Natural killer cell (primary cell): ENCODE data around the gene AMDHD2. TPM values are rescaled to one million over a fixed set of nuclear protein-coding genes. Genes with fewer than 3 reads are reported as not detected.

Source experiments
- ATAC-seq, 3 donors: fragments of 150-1000 bp in 2 of 3; fragments of 200-7000 bp in 1 of 3; cut with Tn5 transposase; 1 replicate in 1 of 3; 2 replicates in 2 of 3; pipeline ENCODE4 v1.10.0; 2021; ENCODE audit warnings: mild to moderate bottlenecking in 2 of 3, moderate library complexity in 2 of 3
- DNase-seq, 2 donors: peaks; one replicate each; pipeline versions ENCODE4 v3.0.0 to v3.0.0-alpha.2; 2013 to 2021; ENCODE audit warnings: mixed read lengths in 1 of 2
- H3K27ac ChIP-seq: one replicate; pipeline ENCODE4 v1.5.1; 2013; ENCODE audit warnings: mild to moderate bottlenecking, low read length
- H3K27me3 ChIP-seq: one replicate; pipeline ENCODE4 v1.6.1; 2013; ENCODE audit warnings: low read length; ENCODE audit not compliant: control insufficient read depth, insufficient read depth
- H3K36me3 ChIP-seq: one replicate; pipeline ENCODE4 v1.6.1; 2013; ENCODE audit warnings: low read length; ENCODE audit not compliant: control insufficient read depth, insufficient read depth
- H3K4me1 ChIP-seq: one replicate; pipeline ENCODE4 v1.6.1; 2013; ENCODE audit warnings: low read length; ENCODE audit not compliant: control insufficient read depth, insufficient read depth
- H3K4me3 ChIP-seq: one replicate; pipeline ENCODE4 v1.5.1; 2013; ENCODE audit warnings: low read length
- H3K9me3 ChIP-seq: one replicate; pipeline ENCODE4 v1.6.1; 2013; ENCODE audit warnings: low read length; ENCODE audit not compliant: control insufficient read depth, insufficient read depth
- H3K27ac Mint-ChIP-seq, 2 donors: one replicate each; pipeline ENCODE4 v1.8.0; 2022; ENCODE audit warnings: mild to moderate bottlenecking in 2 of 2, mixed read lengths in 2 of 2, moderate library complexity in 1 of 2
- H3K27me3 Mint-ChIP-seq, 2 donors: one replicate each; pipeline ENCODE4 v1.8.0; 2022; ENCODE audit warnings: low read depth in 2 of 2, mixed read lengths in 2 of 2
- H3K36me3 Mint-ChIP-seq: one replicate; pipeline ENCODE4 v1.8.0; 2022; ENCODE audit warnings: mixed read lengths
- H3K4me1 Mint-ChIP-seq, 2 donors: one replicate each; pipeline ENCODE4 v1.8.0; 2022; ENCODE audit warnings: mixed read lengths in 2 of 2
- H3K4me3 Mint-ChIP-seq: one replicate; pipeline ENCODE4 v1.8.0; 2022; ENCODE audit warnings: mild to moderate bottlenecking, moderate library complexity, mixed read lengths
- H3K9me3 Mint-ChIP-seq, 2 donors: one replicate each; pipeline ENCODE4 v1.8.0; 2022; ENCODE audit warnings: mixed read lengths in 2 of 2
- WGBS: methylation state at CpG from one replicate; pipeline ENCODE4 v1.1.7; 2013; ENCODE audit warnings: missing lambda C conversion rate; ENCODE audit not compliant: insufficient coverage; 5-methylcytosine and 5-hydroxymethylcytosine counted together
- intact Hi-C: fragments of 100-400 bp; cut with micrococcal nuclease; formaldehyde crosslinking; loops from one replicate; pipeline ENCODE4 v1.14.2; 2022
- total RNA-seq, 4 donors: library from RNA; stranded (reverse); fragments of 120-200 nt in 1 of 4; gene quantifications; one replicate each; pipeline versions ENCODE4 v1.2.3 to v1.2.4, GENCODE V29; 2013 to 2022
- TF ChIP-seq, protein P1 (sequence below): fragments of 200-600 bp; IDR thresholded peaks from one replicate; pipeline ENCODE4 v1.8.0; 2022; ENCODE audit warnings: antibody characterized with exemption

AMDHD2 gene
- total RNA-seq, 3 donors from 2014 or later (not counting 1 experiment from before 2014, with no cell fraction given) = 129 to 162 (median 144) TPM

DNA sequence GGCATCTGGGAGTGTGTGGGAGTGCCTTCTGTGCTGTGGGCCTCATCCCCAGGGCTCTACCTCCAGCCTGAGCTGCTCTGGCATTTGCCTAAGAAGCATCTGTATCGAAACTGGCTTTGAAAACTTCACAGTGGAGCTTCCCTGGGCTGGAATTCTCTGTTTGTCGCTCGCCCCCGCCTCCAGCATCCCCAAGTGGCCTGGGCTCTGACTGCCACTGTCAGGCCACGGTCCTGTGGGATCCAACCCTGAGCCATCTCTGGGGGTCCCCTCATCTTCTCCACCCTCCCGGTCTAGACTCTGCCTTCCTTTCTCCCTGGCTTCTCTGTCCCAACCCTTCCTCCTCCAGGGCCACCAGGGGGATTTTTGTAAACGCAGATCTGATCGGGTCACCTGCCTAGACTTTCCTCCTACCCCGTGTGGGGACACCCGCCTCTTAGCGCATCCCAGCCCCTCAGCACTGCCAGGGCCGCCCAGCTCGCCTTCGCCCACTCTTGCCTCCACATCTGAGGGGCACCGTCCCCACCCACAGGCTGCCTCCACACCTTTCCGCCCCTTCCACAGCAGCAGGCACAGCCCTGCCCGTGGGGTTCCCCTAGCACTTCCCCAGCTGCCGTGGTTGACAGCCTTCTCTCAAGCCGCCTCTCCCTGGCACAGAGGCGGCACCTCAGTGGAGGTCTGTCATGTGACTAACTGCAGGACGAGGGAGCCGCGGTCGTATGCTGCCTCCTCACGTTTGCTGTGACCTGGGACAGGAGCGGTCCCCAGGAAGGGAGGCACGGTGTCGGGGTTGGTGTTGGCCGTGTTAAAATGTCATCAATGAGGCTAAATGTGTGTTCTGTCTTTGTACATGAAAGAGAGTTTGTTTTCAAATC, 33.3 kb upstream of the AMDHD2 start:
- TF ChIP-seq, protein P1, sequence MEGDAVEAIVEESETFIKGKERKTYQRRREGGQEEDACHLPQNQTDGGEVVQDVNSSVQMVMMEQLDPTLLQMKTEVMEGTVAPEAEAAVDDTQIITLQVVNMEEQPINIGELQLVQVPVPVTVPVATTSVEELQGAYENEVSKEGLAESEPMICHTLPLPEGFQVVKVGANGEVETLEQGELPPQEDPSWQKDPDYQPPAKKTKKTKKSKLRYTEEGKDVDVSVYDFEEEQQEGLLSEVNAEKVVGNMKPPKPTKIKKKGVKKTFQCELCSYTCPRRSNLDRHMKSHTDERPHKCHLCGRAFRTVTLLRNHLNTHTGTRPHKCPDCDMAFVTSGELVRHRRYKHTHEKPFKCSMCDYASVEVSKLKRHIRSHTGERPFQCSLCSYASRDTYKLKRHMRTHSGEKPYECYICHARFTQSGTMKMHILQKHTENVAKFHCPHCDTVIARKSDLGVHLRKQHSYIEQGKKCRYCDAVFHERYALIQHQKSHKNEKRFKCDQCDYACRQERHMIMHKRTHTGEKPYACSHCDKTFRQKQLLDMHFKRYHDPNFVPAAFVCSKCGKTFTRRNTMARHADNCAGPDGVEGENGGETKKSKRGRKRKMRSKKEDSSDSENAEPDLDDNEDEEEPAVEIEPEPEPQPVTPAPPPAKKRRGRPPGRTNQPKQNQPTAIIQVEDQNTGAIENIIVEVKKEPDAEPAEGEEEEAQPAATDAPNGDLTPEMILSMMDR = peak; percentile 55
- H3K27me3 ChIP-seq = no peaks in the 10 kb centered on the region
- H3K9me3 ChIP-seq = no peaks in the 10 kb centered on the region
- no peaks in the 10 kb centered on the region for H3K36me3 ChIP-seq
- WGBS = 24% methylated on average over 29 of the region's 29 CpGs
- peak overlapping the region; percentile 71 for H3K4me3 Mint-ChIP-seq
- ATAC-seq (peak; percentile 92 to 96 (median 92)), DNase-seq (peak; percentile 72 to 92)
- H3K9me3 Mint-ChIP-seq = no peaks in the 10 kb centered on the region
- H3K27ac Mint-ChIP-seq = peak overlapping the region; percentile 80 to 100
- H3K27ac ChIP-seq = peak overlapping the region; percentile 55
- H3K4me3 ChIP-seq = no peak overlapping the region
- peaks cover 37% of the 10 kb centered on the region for H3K4me1 ChIP-seq
- peaks cover 15 to 36% of the 10 kb centered on the region in 2 donors for H3K4me1 Mint-ChIP-seq
- H3K36me3 Mint-ChIP-seq = no peaks in the 10 kb centered on the region
- H3K27me3 Mint-ChIP-seq = peaks cover 0 to 3% of the 10 kb centered on the region in 2 donors
- intact Hi-C loops = loop anchor here (10.0 kb wide), 1 partner anchor 482 kb away; the partner anchor contains the start of gene ZNF598

DNA sequence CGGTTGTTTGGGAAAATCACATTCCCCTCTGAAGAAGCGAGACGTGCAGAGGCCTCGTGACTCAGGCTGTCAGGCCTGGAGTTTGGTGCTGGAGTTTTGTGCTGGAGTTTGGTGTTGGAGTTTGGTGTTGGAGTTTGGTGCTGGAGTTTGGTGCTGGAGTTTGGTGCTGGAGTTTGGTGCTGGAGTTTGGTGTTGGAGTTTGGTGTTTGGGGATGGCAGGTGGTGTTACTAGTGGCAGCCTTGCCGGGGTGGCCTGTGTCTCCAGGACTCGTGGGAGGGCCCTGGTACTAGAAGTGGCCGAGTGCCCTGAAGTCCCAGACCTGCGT, 32.7 kb upstream of the AMDHD2 start:
- H3K9me3 Mint-ChIP-seq = no peaks in the 10 kb centered on the region
- TF ChIP-seq, protein P1 = no peak
- ATAC-seq (no peak), DNase-seq (no peak)
- Histone ChIP-seq H3K36me3 (no peaks in the 10 kb centered on the region), H3K27ac (no peak overlapping the region), H3K27me3 (no peaks in the 10 kb centered on the region), H3K9me3 (no peaks in the 10 kb centered on the region), H3K4me1 (peaks cover 37% of the 10 kb centered on the region), H3K4me3 (no peak overlapping the region)
- peaks cover 15 to 36% of the 10 kb centered on the region in 2 donors for H3K4me1 Mint-ChIP-seq
- WGBS = 54% methylated on average over 8 of the region's 8 CpGs
- peak overlapping the region; percentile 80 to 100 for H3K27ac Mint-ChIP-seq
- no peaks in the 10 kb centered on the region for H3K36me3 Mint-ChIP-seq
- peak overlapping the region; percentile 71 for H3K4me3 Mint-ChIP-seq
- H3K27me3 Mint-ChIP-seq = peaks cover 0 to 3% of the 10 kb centered on the region in 2 donors
- intact Hi-C loops = loop anchor here (10.0 kb wide), 1 partner anchor 483 kb away; the partner anchor contains the start of gene ZNF598

DNA sequence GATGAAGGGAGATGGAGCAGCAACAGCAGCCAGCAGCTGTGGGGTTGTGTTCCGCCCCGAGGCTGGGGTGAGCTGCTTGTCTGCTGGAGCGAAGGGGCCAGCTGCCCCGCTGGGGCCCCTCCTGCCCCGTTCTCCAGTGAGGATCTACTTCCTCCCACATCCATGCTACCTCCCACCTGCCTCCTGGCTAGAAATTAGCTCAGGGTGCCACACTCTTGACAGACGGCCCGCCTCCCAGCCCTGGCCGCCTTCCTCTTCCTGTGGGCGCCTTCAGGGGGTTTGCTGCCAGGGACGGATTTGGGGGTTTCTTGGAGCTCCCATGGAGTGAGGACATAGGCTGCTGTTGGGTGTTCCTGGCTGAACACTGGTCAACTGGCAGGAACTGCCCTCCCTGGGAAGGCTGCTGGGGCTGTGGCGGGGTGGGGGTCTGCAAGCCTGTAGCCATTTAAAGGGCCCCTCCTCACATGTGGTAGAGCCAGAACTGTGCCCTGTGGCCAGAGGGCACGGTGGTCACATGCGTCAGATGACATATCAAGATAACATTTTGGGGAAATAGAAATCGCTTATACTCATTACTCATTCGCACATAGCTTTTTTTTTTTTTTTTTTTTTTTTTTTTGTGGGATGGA, 32.2 kb upstream of the AMDHD2 start:
- 43% methylated on average over 13 of the region's 15 CpGs for WGBS
- Histone ChIP-seq H3K27me3 (no peaks in the 10 kb centered on the region), H3K9me3 (no peaks in the 10 kb centered on the region), H3K36me3 (no peaks in the 10 kb centered on the region), H3K27ac (no peak overlapping the region), H3K4me1 (peaks cover 37% of the 10 kb centered on the region), H3K4me3 (no peak overlapping the region)
- H3K9me3 Mint-ChIP-seq = no peaks in the 10 kb centered on the region
- peak overlapping the region; percentile 80 to 100 for H3K27ac Mint-ChIP-seq
- intact Hi-C loops = loop anchor here (10.0 kb wide), 1 partner anchor 483 kb away; the partner anchor contains the start of gene ZNF598
- TF ChIP-seq, protein P1 = no peak
- H3K4me1 Mint-ChIP-seq = peaks cover 15 to 36% of the 10 kb centered on the region in 2 donors
- no peak overlapping the region for H3K4me3 Mint-ChIP-seq
- H3K27me3 Mint-ChIP-seq = peaks cover 0 to 3% of the 10 kb centered on the region in 2 donors
- no peak for DNase-seq
- ATAC-seq = peak in 2 of 3 donors; percentile 10 to 39
- H3K36me3 Mint-ChIP-seq = no peaks in the 10 kb centered on the region
